Pons (tissue), 1 donor: ENCODE data around the gene CCDC7.
A peak's percentile ranks its signal among the peaks of the same experiment; 100 is the strongest.
"Not testable (repeated sequence)": the region's sequence is repeated elsewhere in the genome, so short reads cannot be mapped to it uniquely, and the experiment has no call there.

Experiments used
- DNase-seq: peaks from one replicate; pipeline ENCODE4 v3.0.0-alpha.2; 2016; ENCODE audit warnings: low spot score

Gene CCDC7

GRCh38 chr10:32713560-32713959, 267.6 kb downstream of the CCDC7 start:
- DNase-seq: no peak

DNA sequence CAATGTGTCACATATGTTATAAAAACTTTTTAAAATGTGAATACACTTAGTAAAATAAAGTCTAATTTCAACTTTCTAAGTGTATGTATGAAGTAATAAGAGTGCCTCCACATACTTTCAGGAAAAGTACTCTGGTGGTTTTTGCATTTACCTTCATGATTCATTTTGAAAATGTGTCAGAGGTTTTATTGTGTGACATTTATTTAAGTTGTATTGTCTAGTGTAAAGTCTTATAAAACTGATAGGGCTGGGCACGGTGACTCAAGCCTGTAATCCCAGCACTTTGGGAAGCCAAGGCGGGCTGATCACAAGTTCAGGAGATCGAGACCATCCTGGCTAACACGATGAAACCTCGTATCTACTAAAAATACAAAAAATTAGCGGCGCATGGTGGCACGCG, 285.6 kb downstream of the CCDC7 start:
- DNase-seq: no peak

- DNase-seq: no peak
These were observed 293.0 kb downstream of the CCDC7 start for GRCh38 chr10:32738958-32739357.

DNA sequence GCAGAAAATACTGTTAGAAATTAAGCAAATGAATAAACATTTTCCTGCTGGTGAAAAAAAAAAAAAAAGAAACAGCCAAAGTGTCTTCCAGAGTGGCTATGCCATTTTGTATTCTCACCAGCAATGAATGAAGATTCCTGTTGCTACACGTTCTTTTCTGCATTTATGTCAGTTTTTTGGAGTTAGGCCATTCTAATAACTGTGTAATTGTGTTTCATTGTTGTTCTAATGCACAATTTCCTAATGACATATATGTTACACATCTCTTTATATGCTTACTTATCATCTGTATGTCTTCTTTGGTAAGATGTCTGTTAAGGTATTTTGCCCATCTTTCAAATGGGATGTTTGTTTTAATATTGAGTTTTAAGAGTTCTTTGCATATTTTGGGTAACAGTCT, 298.4 kb downstream of the CCDC7 start:
- DNase-seq: no peak

DNA sequence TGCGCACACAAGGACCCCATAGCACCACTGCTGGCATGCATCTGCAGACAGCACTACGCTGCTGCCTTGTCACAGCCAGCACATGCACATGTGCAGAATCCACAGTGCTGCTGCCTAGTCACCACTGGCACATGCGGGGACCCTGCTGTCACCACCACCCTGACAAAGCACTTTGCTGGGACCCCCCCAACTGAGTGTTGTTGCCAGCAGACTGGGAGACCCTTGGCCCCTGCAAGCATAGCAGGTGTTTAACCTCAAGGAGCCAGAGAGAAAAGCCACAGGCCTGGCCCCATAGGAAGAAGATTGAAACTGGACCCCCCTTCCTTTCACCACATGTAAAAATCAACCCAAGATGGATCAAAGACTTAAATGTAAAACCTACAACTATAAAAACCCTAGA, 300.9 kb downstream of the CCDC7 start:
- DNase-seq: no peak

DNA sequence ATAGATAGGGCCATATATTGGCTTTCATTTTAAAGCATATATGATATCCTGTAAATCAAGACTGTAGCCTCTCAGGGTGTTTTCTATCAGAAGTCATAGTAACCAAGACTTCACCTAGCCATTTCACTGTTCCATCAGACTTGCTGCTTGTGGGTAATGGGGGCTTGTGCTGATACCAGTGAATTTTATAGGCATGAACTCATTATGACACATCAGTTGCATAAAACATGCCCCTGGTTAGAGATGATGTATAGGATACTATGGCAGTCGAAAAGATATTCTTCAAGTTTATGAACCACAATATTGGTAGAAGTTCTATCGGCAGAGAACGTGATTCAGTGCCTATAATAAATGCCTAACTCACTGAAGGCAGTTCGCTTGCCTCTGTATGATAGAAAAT, 305.6 kb downstream of the CCDC7 start:
- DNase-seq: no peak

- DNase-seq: not testable (repeated sequence)
These were observed 309.0 kb downstream of the CCDC7 start for GRCh38 chr10:32754900-32755299.

DNA sequence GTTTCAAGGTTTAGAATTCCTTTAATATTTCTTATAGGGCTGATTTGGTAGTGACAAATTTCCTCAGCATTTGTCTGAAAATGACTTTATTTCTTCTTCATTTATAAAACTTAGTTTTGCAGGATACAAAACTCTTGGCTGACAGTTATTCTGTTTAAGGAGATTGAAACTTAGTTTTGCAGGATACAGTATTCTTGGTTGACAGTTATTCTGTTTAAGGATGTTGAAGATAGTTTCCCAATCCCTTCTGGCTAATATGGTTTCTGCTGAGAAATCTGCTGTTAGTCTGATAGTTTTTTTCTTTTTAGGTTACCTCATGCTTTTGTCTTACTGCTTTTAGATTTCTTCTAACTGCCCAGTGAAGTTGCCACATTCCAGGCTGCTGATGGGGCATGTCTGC, 325.3 kb downstream of the CCDC7 start:
- no peak for DNase-seq

DNA sequence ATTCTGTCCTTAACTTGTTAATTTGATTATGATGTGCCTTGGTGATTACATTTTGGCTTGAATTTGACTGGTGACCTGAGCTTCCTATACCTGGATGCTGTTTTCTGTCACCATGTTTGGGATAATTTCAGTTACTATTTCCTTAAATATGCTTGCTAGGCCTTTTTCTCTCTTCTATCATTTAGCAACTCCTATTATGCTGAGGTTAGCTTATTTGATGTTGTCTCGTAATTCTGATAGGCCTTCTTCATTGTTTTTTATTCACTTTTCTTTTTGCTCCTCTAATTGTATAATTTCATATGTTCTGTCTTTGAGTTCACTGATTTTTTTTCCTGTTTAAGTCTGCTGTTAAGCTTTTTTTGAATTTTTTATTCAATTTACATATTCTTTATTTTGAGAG, 327.2 kb downstream of the CCDC7 start:
- DNase-seq: no peak

GRCh38 chr10:32786968-32787367, 341.0 kb downstream of the CCDC7 start:
- no peak for DNase-seq

DNA sequence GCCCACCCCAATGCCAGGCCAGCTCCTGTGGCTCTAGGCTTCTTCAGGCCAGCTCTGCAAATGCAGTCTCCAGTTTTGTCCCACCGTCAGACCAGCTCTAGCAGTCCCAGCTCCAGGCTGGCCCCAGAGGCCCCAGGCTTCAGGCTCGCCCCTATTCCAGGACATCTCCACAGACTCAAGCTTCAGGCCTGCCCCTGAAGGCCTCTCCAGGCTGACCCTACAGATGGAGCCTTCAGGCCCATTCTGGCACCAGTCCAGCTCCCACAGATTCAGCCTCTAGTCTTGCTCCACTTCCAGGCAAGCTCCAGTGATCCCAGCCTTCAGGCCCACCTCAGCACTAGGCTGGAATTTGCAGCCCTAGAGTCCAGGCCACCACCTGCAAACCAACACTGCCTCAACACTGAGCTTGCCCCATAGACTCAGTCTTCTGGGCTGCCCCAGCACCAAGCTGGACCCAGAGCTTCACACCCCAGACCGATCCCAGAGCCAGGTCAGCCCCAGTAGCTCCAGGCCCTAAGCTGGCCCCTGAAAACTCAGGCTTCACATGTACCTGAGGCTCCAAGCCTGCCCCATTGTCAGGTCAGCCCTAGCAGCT, 341.8 kb downstream of the CCDC7 start:
- DNase-seq: no peak

DNA sequence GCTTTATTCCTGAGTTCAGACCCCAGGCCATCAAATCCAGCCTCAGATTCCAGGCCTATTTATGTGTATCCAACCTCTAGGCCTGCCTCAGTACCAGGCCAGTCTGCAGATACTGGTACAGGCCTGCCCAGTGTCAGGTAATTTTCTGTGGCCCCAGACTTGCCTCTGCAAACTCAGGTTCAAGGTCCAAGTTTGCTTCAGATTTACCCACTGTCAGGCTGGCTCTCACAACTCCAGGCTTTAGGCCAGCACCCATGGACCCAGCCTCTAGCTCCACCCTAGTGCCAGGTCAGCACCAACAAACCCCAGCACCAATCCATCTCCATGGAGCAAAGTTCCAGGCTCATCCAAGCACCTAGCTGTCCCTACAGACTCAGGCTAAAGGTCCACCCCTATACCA, 342.4 kb downstream of the CCDC7 start:
- no peak for DNase-seq

DNA sequence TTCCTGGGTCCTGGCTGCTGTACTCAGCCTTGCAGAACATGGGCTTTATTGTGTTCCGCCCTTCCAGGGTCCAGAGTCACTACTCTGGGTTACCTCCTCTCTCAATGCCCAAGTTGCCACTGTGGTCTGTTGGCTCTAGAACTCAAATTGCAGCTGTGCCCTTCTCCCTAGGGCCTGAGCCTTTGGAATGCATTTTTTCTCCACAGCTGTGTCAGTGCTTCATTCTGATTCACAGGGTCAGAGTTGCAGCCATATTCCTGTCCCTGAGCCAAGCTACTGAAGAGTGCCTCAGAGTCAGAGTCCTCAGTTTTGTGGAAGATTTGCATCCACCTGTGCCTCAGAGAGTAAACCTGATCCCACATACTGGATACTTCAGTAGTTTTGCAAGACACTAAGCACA, 344.5 kb downstream of the CCDC7 start:
- no peak for DNase-seq

DNA sequence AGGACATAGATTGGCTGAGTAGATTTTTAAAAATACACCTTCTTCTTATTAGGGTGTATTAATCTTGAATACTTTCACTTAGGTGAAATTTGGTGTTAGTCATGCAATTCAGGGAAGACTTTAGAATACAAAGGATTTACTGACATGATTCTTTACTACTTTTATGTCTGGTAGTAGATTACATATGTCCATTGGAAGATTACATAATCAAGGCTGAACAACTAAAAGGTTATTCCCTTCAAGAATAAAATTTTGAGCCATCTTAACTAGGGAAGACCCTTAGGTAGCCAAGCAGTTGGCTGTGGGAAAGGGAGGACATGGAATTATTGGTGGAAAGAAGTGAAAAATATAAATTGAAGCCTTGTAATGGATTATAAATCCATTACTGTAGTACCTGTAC, 347.1 kb downstream of the CCDC7 start:
- DNase-seq: no peak

DNA sequence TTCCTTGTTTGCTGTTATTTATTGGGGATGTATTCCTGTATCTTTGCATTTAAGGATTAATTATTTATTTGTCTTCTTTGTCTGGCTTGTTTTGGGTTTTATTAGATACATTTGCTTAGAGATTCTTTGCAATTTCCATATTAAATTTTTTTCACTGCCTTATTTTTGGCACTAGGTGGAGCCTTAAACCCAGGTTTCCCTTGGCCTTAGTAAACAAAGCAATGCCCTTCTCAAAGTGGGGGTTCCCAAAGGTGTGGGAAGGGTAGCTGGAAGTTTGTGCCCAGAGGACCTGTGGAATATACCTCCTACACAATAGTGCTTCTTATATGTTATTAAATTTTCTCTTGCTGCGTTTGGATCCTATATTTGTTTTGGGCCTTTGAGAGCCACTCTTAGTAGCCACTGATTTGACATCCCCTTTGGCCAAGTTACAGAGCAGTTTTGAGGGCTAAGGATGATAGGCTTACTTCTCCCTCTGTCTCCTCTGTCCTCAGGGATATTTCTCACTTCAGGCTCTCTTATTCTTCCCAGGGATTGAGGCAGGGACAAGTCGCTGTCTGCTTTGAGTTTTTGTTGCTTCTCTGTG, 349.8 kb downstream of the CCDC7 start:
- DNase-seq: peak; percentile 47

- DNase-seq: not testable (repeated sequence)
These were observed 351.5 kb downstream of the CCDC7 start for GRCh38 chr10:32797393-32797792.

- DNase-seq: no peak
These were observed 401.0 kb downstream of the CCDC7 start for GRCh38 chr10:32846974-32847373.

GRCh38 chr10:32851301-32851700, 405.4 kb downstream of the CCDC7 start:
- no peak for DNase-seq

DNA sequence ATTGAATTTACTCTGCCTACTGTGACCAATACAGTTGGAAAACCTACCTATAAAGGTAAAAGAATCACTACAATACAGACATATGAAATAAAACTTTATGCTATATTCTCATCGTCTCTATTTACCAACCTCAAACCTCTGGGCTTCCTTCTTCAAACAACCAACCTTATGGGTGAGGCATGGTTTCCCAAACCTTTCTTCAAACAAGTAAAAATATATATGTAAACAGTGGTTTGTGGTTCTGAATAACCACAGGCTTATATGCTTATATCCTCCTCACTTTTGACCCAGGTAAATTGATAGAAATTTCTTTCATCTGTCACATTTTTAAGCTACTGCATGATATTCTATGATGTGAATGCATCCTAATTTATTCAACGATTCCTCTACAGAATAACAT, 408.5 kb downstream of the CCDC7 start:
- DNase-seq: no peak

- no peak for DNase-seq
These were observed 419.2 kb downstream of the CCDC7 start for GRCh38 chr10:32865170-32865569.

GRCh38 chr10:32877915-32878314, 432.0 kb downstream of the CCDC7 start:
- no peak for DNase-seq

DNA sequence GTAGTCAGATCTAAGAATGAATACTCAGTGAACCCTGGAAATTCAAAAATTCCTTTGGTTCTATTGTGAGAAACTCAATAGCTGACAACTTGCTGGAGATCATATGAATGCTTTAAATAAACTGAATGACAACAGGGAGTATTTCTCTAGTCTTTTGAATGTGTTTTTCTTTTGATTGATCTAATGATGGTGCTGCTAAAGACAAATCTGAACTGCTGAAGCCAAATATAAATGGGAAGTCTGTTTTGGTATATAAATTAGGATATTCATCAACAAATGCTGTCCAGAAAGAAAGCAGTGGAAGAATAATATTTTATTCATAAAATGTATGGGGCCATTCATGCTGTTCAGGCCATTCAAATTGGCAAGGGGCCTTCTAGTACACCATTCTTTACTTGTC, 432.7 kb downstream of the CCDC7 start:
- DNase-seq: no peak

DNA sequence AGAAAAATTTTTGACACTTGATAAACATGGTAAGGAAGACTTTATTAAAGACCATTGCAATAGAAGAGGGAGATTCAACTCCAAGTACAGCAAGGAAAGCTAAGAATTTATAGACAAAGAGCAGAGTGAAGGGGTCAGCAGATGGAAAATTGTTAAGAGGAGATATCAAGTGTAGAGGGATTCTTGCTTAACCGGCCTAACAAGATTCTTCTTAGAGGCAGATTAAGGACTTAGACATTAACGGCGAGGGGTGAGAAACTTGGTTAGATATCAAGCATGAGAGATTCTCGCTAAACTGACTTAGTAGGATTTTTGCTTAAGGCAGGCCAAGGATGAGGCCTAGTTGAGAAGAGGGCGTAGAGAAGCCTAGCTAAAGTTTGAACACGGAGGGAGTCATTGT, 436.1 kb downstream of the CCDC7 start:
- no peak for DNase-seq

- no peak for DNase-seq
These were observed 441.5 kb downstream of the CCDC7 start for GRCh38 chr10:32887481-32887880.
